Natural killer cell (primary cell): ENCODE results near the gene NFILZ. TPM values are rescaled to one million over a fixed set of nuclear protein-coding genes. Genes with fewer than 3 reads are reported as not detected.

Experiments
- ATAC-seq, 3 donors: fragments of 150-1000 bp in 2 of 3; fragments of 200-7000 bp in 1 of 3; cut with Tn5 transposase; 1 replicate in 1 of 3; 2 replicates in 2 of 3; pipeline ENCODE4 v1.10.0; 2021; ENCODE audit warnings: mild to moderate bottlenecking in 2 of 3, moderate library complexity in 2 of 3
- DNase-seq, 2 donors: peaks; one replicate each; pipeline versions ENCODE4 v3.0.0 to v3.0.0-alpha.2; 2013 to 2021; ENCODE audit warnings: mixed read lengths in 1 of 2
- H3K27ac ChIP-seq: one replicate; pipeline ENCODE4 v1.5.1; 2013; ENCODE audit warnings: mild to moderate bottlenecking, low read length
- H3K27me3 ChIP-seq: one replicate; pipeline ENCODE4 v1.6.1; 2013; ENCODE audit warnings: low read length; ENCODE audit not compliant: control insufficient read depth, insufficient read depth
- H3K36me3 ChIP-seq: one replicate; pipeline ENCODE4 v1.6.1; 2013; ENCODE audit warnings: low read length; ENCODE audit not compliant: control insufficient read depth, insufficient read depth
- H3K4me1 ChIP-seq: one replicate; pipeline ENCODE4 v1.6.1; 2013; ENCODE audit warnings: low read length; ENCODE audit not compliant: control insufficient read depth, insufficient read depth
- H3K4me3 ChIP-seq: one replicate; pipeline ENCODE4 v1.5.1; 2013; ENCODE audit warnings: low read length
- H3K9me3 ChIP-seq: one replicate; pipeline ENCODE4 v1.6.1; 2013; ENCODE audit warnings: low read length; ENCODE audit not compliant: control insufficient read depth, insufficient read depth
- H3K27ac Mint-ChIP-seq, 2 donors: one replicate each; pipeline ENCODE4 v1.8.0; 2022; ENCODE audit warnings: mild to moderate bottlenecking in 2 of 2, mixed read lengths in 2 of 2, moderate library complexity in 1 of 2
- H3K27me3 Mint-ChIP-seq, 2 donors: one replicate each; pipeline ENCODE4 v1.8.0; 2022; ENCODE audit warnings: low read depth in 2 of 2, mixed read lengths in 2 of 2
- H3K36me3 Mint-ChIP-seq: one replicate; pipeline ENCODE4 v1.8.0; 2022; ENCODE audit warnings: mixed read lengths
- H3K4me1 Mint-ChIP-seq, 2 donors: one replicate each; pipeline ENCODE4 v1.8.0; 2022; ENCODE audit warnings: mixed read lengths in 2 of 2
- H3K4me3 Mint-ChIP-seq: one replicate; pipeline ENCODE4 v1.8.0; 2022; ENCODE audit warnings: mild to moderate bottlenecking, moderate library complexity, mixed read lengths
- H3K9me3 Mint-ChIP-seq, 2 donors: one replicate each; pipeline ENCODE4 v1.8.0; 2022; ENCODE audit warnings: mixed read lengths in 2 of 2
- intact Hi-C: fragments of 100-400 bp; cut with micrococcal nuclease; formaldehyde crosslinking; loops from one replicate; pipeline ENCODE4 v1.14.2; 2022
- total RNA-seq, 4 donors: library from RNA; stranded (reverse); fragments of 120-200 nt in 1 of 4; gene quantifications; one replicate each; pipeline versions ENCODE4 v1.2.3 to v1.2.4, GENCODE V29; 2013 to 2022
- TF ChIP-seq, protein P1 (sequence below): fragments of 200-600 bp; IDR thresholded peaks from one replicate; pipeline ENCODE4 v1.8.0; 2022; ENCODE audit warnings: antibody characterized with exemption

NFILZ gene
- total RNA-seq, 3 donors from 2014 or later (not counting 1 experiment from before 2014, with no cell fraction given), result not detected

DNA sequence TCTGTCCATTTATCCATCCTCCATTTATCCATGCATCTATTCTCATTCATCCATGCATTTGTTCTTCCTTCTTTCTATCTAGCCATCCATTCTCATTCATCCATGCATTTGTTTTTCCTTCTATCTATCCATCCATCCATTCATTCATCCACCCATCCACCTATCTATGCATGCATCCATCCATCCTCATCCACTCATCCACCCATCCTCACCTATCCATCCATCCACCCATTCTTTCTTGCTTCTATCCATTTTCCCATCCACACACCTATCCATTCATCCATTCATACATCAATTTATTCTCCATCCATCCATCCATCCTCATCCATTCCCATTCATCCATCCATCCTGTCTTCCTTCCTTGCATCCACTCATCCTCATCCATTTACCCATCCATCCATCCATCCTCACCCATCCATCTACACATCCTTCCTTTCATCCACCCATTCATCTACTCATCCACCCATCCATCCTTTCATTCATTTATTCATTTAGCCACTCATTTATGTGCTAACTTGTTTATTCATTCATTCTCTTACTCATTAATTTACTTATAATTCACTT lies 47.9 kb downstream of the NFILZ start:
- no peaks in the 10 kb centered on the region for H3K36me3 ChIP-seq
- Mint-ChIP-seq H3K9me3 (peaks cover 16 to 18% of the 10 kb centered on the region in 2 donors), H3K27ac (no peak overlapping the region), H3K4me1 (peaks cover 24 to 44% of the 10 kb centered on the region in 2 donors), H3K4me3 (no peak overlapping the region), H3K27me3 (peaks cover 0 to 8% of the 10 kb centered on the region in 2 donors), H3K36me3 (no peaks in the 10 kb centered on the region)
- H3K27ac ChIP-seq, result no peak overlapping the region
- ATAC-seq (no peak), DNase-seq (no peak)
- H3K27me3 ChIP-seq, result no peaks in the 10 kb centered on the region
- peaks cover 27% of the 10 kb centered on the region for H3K4me1 ChIP-seq
- H3K9me3 ChIP-seq, result no peaks in the 10 kb centered on the region
- H3K4me3 ChIP-seq, result no peak overlapping the region
- intact Hi-C loops, result no loop called here
- TF ChIP-seq, protein P1, sequence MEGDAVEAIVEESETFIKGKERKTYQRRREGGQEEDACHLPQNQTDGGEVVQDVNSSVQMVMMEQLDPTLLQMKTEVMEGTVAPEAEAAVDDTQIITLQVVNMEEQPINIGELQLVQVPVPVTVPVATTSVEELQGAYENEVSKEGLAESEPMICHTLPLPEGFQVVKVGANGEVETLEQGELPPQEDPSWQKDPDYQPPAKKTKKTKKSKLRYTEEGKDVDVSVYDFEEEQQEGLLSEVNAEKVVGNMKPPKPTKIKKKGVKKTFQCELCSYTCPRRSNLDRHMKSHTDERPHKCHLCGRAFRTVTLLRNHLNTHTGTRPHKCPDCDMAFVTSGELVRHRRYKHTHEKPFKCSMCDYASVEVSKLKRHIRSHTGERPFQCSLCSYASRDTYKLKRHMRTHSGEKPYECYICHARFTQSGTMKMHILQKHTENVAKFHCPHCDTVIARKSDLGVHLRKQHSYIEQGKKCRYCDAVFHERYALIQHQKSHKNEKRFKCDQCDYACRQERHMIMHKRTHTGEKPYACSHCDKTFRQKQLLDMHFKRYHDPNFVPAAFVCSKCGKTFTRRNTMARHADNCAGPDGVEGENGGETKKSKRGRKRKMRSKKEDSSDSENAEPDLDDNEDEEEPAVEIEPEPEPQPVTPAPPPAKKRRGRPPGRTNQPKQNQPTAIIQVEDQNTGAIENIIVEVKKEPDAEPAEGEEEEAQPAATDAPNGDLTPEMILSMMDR, result no peak

Other genes starting within 250 kb of the NFILZ start
- gene RAB11B, start 240.3 kb upstream of the NFILZ start, total RNA-seq, result 100 to 1,000 TPM; 101 to 116 (median 108) TPM
- gene MARCHF2, start 217.3 kb upstream of the NFILZ start, total RNA-seq, result 10 to 100 TPM; 32.4 to 42.3 (median 37.2) TPM
- 100 to 1,000 TPM; 272 to 300 (median 299) TPM for gene HNRNPM, start 185.7 kb upstream of the NFILZ start, total RNA-seq
- 10 to 100 TPM in 1 of 3 donors, 1 to 10 TPM in 2; 7.7 to 17.5 (median 9.0) TPM for gene PRAM1, start 128.0 kb upstream of the NFILZ start, total RNA-seq
- gene ZNF414, start 116.5 kb upstream of the NFILZ start, total RNA-seq, result 10 to 100 TPM; 42.1 to 46.4 (median 42.3) TPM
- gene MYO1F, start 53.2 kb upstream of the NFILZ start, total RNA-seq, result 1,000 to 10,000 TPM in 2 of 3 donors, 100 to 1,000 TPM in 1; 971 to 1,223 (median 1,014) TPM
- 100 to 1,000 TPM; 159 to 286 (median 203) TPM for gene ADAMTS10, start 19.9 kb upstream of the NFILZ start, total RNA-seq
- not detected for gene ACTL9, start 68.2 kb downstream of the NFILZ start, total RNA-seq
- gene OR2Z1, start 91.0 kb downstream of the NFILZ start, total RNA-seq, result under 1 TPM in 1 of 3 donors, not detected in 2; 0.43 TPM
- 10 to 100 TPM; 20.9 to 26.8 (median 23.8) TPM for gene ZNF558, start 201.7 kb downstream of the NFILZ start, total RNA-seq
- gene MBD3L1, start 201.7 kb downstream of the NFILZ start, total RNA-seq, result not detected